GM18499 (cell line): ENCODE results near the gene CPVL.

Experiments used
- ATAC-seq: cut with Tn5 transposase; IDR thresholded peaks from one replicate; pipeline ENCODE4 v1.9.1; 2021; ENCODE audit warnings: moderate number of reproducible peaks; ENCODE audit not compliant: insufficient read depth, unreplicated experiment

CPVL gene

DNA sequence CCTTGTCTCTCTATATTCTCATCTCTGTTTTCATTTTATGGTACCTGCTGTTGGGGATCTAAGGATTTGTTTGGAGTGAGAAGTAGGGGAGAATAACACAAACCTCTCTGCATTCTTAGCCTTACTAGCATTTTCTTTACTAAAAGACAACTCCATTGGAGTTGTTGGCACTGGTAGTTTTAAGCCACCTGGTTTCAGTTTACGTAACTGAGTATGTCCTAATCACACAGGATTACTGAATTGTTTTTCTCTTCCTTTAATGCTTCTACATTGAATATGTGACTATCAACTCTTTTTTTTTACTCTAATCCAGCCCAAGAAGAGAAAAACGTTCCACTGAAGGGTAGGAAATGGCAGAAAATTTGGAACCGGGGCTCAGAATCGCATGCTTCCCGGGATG is 158.2 kb downstream of the CPVL start:
- no peak for ATAC-seq

DNA sequence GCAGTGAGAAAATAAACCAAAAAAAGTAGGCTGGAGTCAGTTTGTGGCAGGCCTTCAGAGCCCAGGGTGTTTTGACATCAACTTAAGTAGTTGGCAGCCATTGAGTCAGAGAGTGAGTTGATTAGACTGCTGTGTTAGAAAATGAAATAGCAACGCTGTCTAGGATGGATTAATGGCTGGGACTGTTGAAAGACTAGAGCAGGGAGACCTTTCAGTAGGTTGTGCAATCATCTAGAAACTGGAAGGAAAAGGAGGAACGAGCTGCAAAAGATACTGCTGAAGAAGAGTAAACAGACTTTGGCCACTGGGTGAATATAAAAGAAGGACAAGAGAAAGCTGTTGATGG is 159.6 kb downstream of the CPVL start:
- ATAC-seq: no peak

DNA sequence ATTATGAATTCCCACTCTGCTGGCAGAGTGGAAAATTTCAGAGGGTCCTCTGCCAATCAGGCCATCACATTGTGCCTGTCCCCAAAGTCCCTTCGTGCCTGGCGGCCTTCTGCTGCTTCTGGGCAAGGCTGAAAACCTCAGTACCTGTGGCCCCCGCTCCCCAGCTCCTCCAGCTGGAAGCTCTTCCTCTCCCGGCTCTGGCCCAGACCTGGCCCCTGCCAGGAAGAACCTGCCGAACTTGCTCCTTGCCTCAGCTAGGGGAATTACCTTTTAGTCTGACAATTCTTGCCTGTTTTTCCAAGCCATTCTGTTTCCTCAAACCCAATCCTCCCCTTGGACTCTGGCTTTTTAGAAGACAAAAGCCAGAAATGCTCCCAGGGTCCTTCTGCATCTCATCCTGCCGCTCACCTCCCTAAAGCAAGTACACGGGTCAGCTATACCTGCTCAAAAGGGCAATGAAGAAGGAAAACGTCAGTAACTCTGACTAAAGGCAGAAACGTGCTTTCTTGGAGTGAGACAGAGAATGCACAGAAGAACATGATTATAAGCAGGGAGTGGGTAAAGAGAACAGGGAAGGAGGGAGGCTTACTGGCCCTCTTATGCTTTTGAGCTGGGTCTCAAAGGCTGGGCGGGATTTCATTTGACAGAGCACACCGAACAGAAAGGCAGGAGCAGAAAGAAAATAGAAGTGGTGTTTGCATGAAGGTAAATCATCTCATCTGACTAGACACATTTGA is 160.1 kb downstream of the CPVL start:
- no peak for ATAC-seq

DNA sequence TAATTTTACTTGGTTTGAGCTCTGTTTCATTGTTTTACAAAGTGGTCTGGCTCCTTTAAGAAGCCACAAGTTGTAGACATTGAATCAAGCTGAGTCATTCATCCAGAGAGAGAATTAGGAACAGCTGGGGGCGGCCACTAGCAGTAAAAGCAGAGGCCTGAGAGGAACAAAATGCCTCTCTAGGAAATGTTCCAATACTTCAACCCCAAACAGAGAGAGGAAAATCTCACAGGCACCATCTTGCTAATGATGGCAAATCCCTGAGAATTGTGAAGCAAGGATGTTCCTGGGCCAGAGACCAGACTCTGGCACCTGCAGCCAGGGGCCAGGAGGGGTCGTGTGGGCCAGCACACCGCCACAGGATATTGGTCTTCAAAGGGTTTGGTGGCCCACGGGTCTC is 161.7 kb downstream of the CPVL start:
- no peak for ATAC-seq

DNA sequence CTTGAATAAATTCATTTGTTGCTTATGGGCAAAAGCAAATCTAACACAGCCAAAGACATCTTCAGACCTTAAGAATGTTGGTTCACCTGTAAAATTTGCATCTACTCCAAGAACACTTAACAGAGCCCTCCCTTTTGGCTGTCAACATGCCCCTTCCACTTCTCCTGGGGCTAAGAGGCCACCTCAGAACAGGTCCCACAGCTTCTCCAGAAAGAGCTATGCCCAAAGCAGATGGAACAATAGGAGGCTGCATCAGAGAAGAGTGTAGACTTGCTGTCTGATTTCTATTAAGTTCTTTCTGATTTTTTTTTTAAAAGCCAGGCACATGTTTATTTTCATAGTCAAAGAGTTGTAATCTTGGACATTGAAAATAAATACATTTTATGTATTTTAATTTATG is 162.1 kb downstream of the CPVL start:
- no peak for ATAC-seq

DNA sequence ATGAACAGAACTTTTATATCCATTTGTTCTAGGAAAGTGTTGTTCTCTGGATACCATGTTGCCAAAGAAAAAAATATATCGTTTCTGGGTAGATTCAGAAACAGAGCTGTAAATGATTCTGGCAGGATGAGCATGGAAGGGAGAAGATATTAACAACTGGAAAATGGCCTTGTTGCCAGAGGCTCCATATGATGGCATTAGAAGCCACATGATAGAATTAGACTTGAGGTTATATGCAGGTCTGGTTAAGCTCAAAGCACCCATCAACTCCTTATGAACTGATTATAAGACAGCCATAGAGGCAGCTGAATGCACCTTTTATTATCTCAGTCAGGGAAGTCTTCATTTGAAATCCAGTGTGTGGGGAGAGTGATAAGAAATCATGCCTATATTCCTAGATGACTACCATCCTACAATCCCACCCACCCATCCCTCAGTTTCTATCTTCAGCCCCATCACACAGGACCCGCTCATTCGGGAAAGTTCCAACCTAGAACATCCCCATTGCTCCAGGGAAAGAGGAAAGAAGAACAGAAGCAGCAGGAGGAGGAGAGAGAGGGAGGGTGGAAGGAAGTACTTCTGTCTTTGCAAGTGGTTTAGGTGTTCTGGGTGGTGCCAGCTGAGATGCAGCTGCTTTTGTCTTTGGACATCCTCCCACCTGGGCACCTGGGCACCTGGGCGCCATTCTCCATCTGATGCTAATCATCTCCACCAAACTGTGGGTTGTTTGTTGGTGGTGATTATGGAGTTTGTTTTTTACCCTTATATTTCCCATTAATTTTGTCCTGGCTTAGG is 162.7 kb downstream of the CPVL start:
- no peak for ATAC-seq

DNA sequence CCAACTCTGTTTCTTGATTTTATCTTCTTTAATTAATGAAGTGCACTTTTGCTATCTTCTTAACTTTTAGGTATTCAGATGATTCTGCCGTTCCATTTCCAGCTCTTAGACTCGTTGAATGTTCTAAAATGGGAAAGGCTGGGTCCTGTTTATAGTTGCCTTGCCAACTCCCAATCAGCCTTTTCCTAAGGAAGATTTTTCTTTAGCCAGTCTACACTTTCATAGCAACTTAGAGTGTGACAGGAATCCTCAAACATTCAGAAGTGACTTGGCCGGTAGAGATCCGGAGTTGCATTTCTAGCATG is 165.2 kb downstream of the CPVL start:
- no peak for ATAC-seq

DNA sequence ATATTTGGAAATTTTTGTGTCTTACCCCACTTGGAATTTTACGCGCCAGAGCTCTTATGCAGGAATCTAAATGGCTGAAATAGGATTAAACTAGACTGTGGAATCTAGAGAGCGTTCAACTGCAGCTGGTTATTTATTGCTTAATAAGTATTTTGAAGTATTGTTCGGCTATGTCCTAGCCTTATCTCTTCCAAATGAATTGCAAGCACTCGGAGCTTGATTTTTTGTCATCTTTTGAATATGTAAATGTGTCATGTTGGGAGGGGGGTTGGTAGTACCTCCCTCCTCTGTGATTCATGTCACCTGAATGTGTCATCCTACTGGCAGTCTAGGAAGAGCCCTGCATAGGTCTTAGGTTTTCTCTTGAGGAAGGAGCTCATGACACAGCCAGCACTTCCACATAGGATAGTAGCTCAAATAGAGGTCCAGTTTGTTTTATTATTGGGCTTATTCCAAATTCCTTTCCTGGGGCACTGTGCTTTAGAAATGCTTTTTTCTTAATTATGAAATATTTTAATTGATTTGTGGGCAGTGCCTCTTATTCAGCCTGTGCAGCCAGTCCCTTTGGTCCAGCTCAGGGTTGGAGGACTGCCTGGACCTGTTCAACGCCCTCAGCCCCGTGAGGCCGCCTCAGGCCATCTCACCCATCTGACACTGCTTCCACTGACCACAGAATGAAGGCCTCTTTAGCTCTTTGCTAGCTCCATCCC is 165.7 kb downstream of the CPVL start:
- no peak for ATAC-seq

DNA sequence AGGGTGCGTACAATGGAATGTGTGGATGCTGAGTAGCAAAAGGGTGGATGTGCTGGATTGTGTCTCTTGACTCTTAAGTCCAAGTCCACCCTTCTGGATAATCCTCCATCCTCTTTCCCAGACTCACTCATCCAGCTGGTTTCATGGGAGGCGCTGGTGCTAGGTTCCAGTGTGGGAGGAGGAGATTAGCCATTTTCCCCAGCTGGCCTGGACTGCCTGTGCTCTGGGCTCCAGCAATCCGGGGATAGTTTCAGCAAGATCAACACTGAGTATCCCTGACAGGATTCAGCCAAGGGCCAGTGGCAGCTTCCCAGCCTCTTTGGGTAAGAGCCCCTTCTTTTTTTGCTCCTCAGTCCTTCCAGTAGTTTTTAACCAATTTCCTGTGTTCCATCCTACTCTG is 166.6 kb downstream of the CPVL start:
- no peak for ATAC-seq

DNA sequence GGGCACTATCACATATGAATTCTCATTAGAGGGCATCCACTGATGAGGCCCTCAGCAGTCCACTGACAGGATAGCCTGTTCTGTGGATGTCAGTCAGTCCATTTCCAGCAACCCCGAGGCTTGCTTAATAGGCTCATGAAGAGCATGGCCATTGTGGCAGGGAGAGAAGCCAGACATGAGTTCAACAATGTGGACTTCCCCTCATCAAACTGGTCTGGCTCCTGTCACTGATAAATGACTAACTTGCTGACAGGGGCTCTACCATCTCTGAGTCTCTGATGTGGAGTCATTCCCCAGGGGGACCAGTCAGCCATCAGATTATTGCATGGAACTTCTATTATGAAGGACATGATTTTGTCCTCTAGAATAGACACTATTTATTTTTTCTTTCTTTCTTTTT is 168.5 kb downstream of the CPVL start:
- no peak for ATAC-seq

DNA sequence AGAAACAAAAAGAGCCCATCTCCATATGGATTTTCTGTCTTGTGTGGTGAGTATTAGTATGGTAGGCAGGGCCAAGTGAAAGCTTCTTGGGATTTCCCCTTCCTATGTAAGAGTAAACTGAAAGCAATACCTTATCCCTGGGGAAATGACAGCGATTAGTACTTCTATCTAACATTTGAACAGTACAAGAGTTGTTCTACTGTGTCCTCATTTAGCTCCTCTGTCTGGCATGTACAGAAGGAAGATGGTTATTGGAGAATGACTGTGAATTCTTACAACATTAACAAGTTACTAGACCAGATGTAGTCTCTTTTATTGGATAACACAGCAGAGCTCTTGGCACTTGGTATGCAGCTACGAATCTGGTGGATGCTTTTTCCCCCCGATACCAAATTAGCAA is 170.3 kb downstream of the CPVL start:
- ATAC-seq: no peak

DNA sequence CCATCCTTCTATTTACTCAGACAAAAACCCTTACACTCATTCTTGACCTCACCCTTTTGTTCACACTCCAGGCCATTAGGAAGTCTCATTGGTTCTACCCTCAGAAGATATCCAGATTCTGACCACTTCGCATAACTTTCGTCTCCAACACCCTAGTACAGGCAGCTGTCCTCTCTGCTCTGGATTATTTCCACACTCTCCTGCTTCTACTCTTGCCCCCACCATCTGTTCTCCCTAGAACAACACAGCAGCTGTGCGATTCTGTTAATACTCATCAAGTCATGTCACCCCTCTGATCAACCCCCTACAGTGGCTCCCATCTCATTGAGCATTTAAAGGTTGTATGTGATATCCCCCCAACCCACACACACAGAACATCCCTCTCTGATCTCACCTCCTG is 172.7 kb downstream of the CPVL start:
- ATAC-seq: no peak

DNA sequence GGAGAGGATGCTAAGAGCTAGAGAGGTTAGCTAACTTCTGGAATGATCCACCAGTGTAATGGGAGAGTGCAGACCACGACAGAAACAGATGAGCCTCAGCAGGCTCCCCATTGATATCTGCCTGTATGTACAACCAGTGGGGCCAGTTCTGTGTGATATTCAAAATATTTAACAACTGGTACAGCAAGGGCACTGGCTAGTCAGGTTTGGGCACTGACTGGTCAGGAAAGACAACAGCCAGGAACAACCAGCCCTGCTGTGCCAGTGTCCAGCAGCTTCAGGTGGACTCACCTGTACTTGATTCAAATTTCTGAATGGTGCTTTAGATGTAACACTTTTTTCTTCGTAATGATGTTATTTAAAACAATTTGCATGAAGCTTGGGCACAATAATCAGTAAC is 182.3 kb downstream of the CPVL start:
- no peak for ATAC-seq

DNA sequence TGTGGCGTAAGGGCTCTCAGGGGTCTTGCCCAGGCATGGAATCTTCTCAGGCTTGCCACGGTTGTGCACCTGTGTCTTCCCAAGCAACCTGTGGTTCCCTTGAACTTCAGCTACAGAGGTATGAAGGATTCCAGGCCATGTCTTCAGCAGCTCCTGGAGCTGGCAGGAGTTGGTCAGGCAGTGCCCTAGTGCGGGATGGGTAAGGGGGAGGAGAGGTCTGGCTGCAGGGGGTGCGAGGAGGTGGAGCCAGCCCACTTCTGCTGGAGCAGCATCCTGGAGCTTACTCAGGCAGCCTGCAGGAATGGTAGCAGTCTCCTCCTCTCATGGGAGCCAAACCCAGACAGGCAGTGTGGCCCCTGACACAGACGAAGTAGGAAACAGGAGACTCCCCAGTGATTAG is 184.4 kb downstream of the CPVL start:
- no peak for ATAC-seq

DNA sequence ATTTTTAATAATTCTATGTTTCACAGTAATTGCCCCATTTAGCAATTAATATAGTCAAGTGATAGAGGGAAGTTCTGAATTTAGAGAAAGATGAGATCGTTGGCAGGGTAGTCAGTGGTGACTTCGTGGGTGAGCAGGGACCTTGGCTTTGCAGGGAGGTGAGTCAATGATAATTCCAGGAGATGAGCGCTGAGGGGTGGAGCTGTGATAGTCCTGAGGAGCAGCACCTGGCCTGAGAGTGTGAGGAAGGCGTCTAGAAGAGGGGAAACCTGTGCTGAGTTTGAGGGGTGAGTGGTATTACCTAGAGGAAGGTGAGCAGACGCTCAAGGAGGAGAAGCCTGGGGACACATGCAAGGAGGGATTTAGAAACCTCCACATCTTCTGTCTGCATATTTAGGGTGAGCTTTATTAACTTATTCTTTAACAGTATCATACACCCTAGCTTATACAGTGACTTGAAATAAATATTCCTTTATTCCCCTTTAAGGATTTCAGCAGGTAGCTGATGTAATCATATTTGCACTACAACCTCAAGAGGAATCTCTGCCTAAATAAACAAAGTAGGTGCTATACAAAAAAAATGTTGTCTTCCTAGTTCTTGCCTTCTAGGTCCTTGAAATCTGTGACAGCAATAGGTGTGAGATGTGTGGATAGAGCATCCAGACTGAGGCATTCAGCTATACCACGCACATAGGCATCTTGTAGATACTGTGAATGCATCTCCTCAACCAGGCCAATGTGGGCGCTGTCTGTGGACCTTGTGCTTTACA is 186.1 kb downstream of the CPVL start:
- ATAC-seq: no peak

DNA sequence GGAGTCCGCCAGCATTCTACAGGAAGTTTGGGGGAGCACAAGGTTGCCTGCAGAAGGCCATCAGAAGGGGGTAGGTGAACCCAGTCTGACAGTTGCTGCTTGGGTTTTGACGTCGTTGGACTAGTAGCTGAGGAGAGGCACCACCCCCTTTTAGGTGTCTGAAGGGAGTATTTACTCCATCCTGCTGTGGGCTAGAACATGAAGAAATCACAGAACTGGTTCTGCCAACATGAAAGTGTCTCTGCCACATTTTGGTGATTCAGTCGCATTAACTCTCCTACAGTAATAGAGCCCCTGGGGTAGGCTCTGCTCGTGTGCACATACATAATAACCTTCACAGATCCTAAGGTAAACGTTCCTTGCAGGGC is 187.4 kb downstream of the CPVL start:
- no peak for ATAC-seq

DNA sequence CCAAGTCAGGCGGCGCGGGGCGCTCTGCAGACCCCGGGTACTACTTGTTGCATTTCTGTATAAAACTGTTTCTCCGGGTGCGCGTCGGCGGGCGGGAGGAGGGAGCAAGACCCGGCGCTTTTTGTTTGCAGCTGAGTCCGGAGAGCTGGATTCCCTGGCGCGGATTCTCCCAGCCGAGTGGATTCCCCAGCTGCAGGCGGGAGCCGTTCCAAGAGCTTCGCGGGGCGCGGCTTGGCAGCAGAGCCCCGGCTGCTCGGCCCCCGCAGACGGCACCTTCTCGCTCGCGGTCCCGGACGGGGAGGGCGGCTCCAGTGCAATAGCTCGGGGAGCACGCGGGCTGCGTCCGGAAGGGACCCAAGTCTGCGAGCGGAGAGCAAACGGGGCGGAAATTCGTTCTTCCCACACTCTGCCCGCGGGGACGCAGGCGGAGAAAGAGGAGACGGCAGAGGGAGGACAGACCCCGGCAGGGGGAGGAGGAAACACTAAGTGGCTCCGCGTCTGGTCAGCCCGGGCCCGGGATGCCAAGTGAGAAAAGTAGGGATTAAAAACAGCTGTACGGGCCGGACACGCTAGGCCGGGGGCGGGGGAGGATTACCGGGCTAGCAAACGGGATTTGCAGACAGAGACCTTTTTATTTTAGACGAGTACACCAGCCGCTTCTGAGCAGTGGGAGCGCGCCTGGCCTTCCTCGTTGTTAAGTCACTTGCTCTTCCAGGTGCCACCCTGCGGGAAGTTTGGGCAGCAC is 187.9 kb downstream of the CPVL start, which contains the start of gene TRIL:
Gene TRIL, minus strand, starts transcription at position 96 of the 745 bp plus-strand sequence. CDS start 284 bp downstream, outside the sequence.
- ATAC-seq: no peak

DNA sequence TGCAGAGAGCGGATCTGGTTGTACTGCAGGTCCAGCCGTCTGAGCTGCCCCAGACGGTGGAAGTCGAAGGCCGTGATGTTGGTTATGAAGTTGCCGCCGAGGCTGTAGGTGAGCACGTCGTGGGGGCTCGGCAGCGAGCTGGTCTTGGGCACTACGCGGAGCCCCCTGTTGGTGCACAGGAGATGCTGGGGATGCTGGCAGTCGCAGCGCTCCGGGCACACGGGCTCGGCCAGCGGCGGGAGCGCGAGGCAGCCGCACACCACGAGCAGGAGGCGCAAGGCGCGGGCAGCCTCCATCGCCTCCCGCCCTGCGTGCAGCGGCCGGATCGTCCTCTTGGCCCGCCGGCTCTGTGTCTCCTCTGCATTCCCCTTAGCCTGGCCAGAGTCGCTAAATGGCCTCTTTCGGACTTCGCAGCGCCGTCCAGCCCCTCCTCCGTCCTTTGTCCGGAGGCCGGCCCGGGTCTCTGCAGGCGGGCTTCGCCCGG is 188.5 kb downstream of the CPVL start:
- ATAC-seq: no peak

DNA sequence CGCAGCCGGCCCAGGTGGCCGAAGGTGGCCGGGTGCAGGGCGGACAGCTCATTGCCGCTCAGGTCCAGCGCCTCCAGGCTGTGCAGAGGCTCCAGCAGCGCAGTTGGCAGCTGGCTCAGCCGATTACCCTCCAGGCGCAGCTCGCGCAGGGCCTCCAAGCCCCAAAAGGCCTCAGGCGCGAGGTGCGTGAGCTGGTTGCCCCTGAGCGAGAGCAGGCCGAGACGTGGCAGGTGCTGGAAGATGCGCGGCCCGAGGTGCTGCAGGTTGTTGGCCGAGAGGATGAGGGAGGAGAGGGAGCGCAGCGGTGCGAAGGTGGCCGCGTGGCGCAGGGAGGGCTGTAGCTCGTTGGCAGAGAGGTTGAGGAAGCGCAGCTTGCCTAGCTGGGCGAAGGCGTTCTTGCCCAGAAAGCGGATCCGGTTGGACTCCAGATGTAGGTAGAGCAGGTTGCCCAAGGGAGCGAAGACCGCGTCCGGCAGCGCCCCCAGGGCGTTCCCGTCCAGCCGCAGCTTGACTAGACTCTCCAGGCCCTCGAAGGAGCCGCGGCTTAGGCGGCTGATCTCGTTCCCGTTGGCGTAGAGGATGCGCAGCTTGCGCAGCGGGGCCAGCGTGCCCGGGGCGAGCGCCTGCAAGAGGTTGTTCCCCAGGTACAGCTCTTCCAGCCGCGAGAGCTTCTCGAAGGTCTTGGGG is 189.1 kb downstream of the CPVL start:
- ATAC-seq: no peak
